ENCODE data around the gene PLB1. TPM values are rescaled to one million over a fixed set of nuclear protein-coding genes. Genes with fewer than 3 reads are reported as not detected.
A peak's percentile ranks its signal among the peaks of the same experiment; 100 is the strongest.

PLB1 gene
- polyA plus RNA-seq, 2 of the 4 experiments (the other 2 are of a cell fraction) = 0.26 to 1.4 TPM

- TF ChIP-seq REST (IDR thresholded peaks at IDR 0.05) (no peak), HDAC2 (IDR thresholded peaks at IDR 0.05) (no peak), ZC3H11A (IDR thresholded peaks at IDR 0.05) (no peak), CHD4 (IDR thresholded peaks at IDR 0.05; ENCODE audit: borderline replicate concordance) (no peak)
- TF ChIP-seq, protein P1, sequence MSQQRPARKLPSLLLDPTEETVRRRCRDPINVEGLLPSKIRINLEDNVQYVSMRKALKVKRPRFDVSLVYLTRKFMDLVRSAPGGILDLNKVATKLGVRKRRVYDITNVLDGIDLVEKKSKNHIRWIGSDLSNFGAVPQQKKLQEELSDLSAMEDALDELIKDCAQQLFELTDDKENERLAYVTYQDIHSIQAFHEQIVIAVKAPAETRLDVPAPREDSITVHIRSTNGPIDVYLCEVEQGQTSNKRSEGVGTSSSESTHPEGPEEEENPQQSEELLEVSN (IDR thresholded peaks at IDR 0.05; ENCODE audit: borderline replicate concordance, low read depth) = no peak
These were observed 135.8 kb downstream of the PLB1 start (continued) for GRCh38 chr2:28631514-28632206.

- TF ChIP-seq JUNB (IDR thresholded peaks at IDR 0.05) (no peak), CBX2 (IDR thresholded peaks at IDR 0.05; ENCODE audit: borderline replicate concordance, low read depth) (no peak), CBX8 (IDR thresholded peaks at IDR 0.05) (no peak), BCL3 (IDR thresholded peaks at IDR 0.05) (no peak), TP53 (CRISPR knock-in tag; IDR thresholded peaks at IDR 0.05) (no peak), RAD21 (conservative IDR thresholded peaks at IDR 0.05 in 1 of 2, IDR thresholded peaks at IDR 0.05 in 1 of 2) (no peak)
- TF ChIP-seq, protein P2, sequence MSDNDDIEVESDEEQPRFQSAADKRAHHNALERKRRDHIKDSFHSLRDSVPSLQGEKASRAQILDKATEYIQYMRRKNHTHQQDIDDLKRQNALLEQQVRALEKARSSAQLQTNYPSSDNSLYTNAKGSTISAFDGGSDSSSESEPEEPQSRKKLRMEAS (IDR thresholded peaks at IDR 0.05) = no peak
- Histone ChIP-seq H3K4me3 (no peak overlapping the region), H3K9me3 (no peaks in the 10 kb centered on the region), H3K27ac (peak overlapping the region in 1 of 2 experiments; percentile 53; a peak in 1 of 6 replicates), H3K4me1 (peaks cover 14% of the 10 kb centered on the region; the same call in 2 of the 3 replicates), H3K4me2 (no peak overlapping the region)
- ChIA-PET POLR2A (no interaction called here), CTCF (interaction anchor here (0.6 to 4.5 kb wide), 5 partner anchors 15 to 84 kb away, joined by 3 to 17 read pairs (median 4); no protein-coding TSS in a partner anchor)
- WGBS (ENCODE audit: missing lambda C conversion rate) = 93% methylated on average over 6 of the region's 6 CpGs
- ATAC-seq = no peak
- no peak for FAIRE-seq
- no peak for DNase-seq (ENCODE audit: low read depth in 1 of 2, low spot score in 1 of 2)
These were observed 136.9 kb downstream of the PLB1 start for GRCh38 chr2:28632791-28633190.

DNA sequence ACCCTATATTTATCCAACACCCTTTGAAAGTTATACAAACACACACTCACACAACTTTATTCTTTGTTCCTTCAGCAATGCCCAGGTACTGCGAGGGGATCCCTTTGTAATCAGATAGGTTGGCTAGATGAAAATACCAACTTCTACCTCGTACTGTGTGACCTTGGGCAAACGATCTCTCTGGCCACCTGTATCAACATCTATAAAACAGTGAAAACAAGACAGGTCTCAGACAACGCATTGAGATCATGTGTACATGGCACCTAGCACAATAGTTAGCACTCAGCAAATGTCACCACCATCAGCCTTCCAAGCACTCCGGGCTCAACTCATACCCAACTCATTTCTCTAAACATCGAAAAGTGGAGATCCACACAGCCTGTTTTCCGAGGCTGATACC is 137.3 kb downstream of the PLB1 start:
- 88% methylated on average over 7 of the region's 7 CpGs for WGBS (ENCODE audit: missing lambda C conversion rate)
- ChIA-PET POLR2A (interaction anchor here (1.0 kb wide), 1 partner anchor 118 kb away, joined by 4 read pairs; the partner anchor contains the start of gene PPP1CB), CTCF (interaction anchor here (0.7 kb wide), 2 partner anchors 26 to 39 kb away, joined by 3 read pairs; no protein-coding TSS in a partner anchor)
- ATAC-seq (no peak), FAIRE-seq (no peak), DNase-seq (ENCODE audit: low read depth in 1 of 2, low spot score in 1 of 2) (no peak)
- TF ChIP-seq RCOR1 (IDR thresholded peaks at IDR 0.05; ENCODE audit: low read depth, low read length) (no peak), FOSB (CRISPR knock-in tag; IDR thresholded peaks at IDR 0.05) (no peak), CHD2 (IDR thresholded peaks at IDR 0.05; ENCODE audit: low read length, partially characterized antibody) (no peak), TP53 (CRISPR knock-in tag; IDR thresholded peaks at IDR 0.05) (no peak)
- Histone ChIP-seq H3K4me1 (peaks cover 14% of the 10 kb centered on the region; the same call in 2 of the 3 replicates), H3K4me3 (no peak overlapping the region), H3K4me2 (peak overlapping the region; percentile 39; the same call in 1 of the 3 replicates), H3K27ac (peak overlapping the region; percentile 47 to 53; a peak in 3 of 6 replicates), H3K9me3 (no peaks in the 10 kb centered on the region)

All from A549 (cell line).